H9 (cell line): ENCODE results near the gene C1QL1. TPM values are rescaled to one million over a fixed set of nuclear protein-coding genes. Genes with fewer than 3 reads are reported as not detected.

Experiments used
- DNase-seq: peaks from one replicate; pipeline ENCODE4 v3.0.0-alpha.2; 2017
- H2AFZ ChIP-seq: one replicate; pipeline ENCODE4 v1.6.1; 2013; ENCODE audit warnings: mild to moderate bottlenecking, low read length, control low read depth, moderate library complexity
- H2AK5ac ChIP-seq: 2 replicates; pipeline ENCODE4 v1.6.1; 2013; ENCODE audit warnings: low read length, control low read depth, mixed read lengths; ENCODE audit not compliant: insufficient read length
- H2BK120ac ChIP-seq: one replicate; pipeline ENCODE4 v1.6.1; 2013; ENCODE audit warnings: low read depth, mild to moderate bottlenecking, low read length, control low read depth, inconsistent platforms; ENCODE audit not compliant: poor library complexity, severe bottlenecking
- H2BK12ac ChIP-seq: 2 replicates; pipeline ENCODE4 v1.6.1; 2013; ENCODE audit warnings: low read length, control low read depth, mixed read lengths, low read depth; ENCODE audit not compliant: insufficient read length
- H2BK15ac ChIP-seq: 2 replicates; pipeline ENCODE4 v1.6.1; 2013; ENCODE audit warnings: low read depth, low read length, control low read depth
- H2BK20ac ChIP-seq: one replicate; pipeline ENCODE4 v1.6.1; 2013; ENCODE audit warnings: low read depth, mild to moderate bottlenecking, low read length, control low read depth, inconsistent platforms; ENCODE audit not compliant: poor library complexity, severe bottlenecking
- H2BK5ac ChIP-seq: 2 replicates; pipeline ENCODE4 v1.6.1; 2013; ENCODE audit warnings: low read length, control low read depth, mixed read lengths; ENCODE audit not compliant: insufficient read length
- H3K14ac ChIP-seq: 2 replicates; pipeline ENCODE4 v1.6.1; 2013; ENCODE audit warnings: low read length, control low read depth; ENCODE audit not compliant: insufficient read depth
- H3K18ac ChIP-seq: 2 replicates; pipeline ENCODE4 v1.6.1; 2013; ENCODE audit warnings: low read depth, mild to moderate bottlenecking, mixed read lengths, low read length, control low read depth; ENCODE audit not compliant: insufficient read length
- H3K23ac ChIP-seq: 2 replicates; pipeline ENCODE4 v1.6.1; 2013; ENCODE audit warnings: low read length, control low read depth, mixed read lengths, low read depth; ENCODE audit not compliant: insufficient read length
- H3K23me2 ChIP-seq: 2 replicates; pipeline ENCODE4 v1.6.1; 2013; ENCODE audit warnings: low read depth, mild to moderate bottlenecking, mixed read lengths, low read length, control low read depth; ENCODE audit not compliant: insufficient read length, poor library complexity, severe bottlenecking
- H3K27ac ChIP-seq: 2 replicates; pipeline ENCODE4 v1.5.1; 2013; ENCODE audit warnings: low read length, control low read depth, mixed read lengths, low read depth; ENCODE audit not compliant: insufficient read length
- H3K27me3 ChIP-seq: 2 replicates; pipeline ENCODE4 v1.6.1; 2013; ENCODE audit warnings: low read length, control low read depth, inconsistent platforms; ENCODE audit not compliant: insufficient read depth
- H3K4ac ChIP-seq: 2 replicates; pipeline ENCODE4 v1.6.1; 2013; ENCODE audit warnings: low read depth, mild to moderate bottlenecking, control low read depth, inconsistent platforms, low read length, moderate library complexity
- H3K4me1 ChIP-seq: 2 replicates; pipeline ENCODE4 v1.6.1; 2013; ENCODE audit warnings: low read length, control low read depth, inconsistent platforms; ENCODE audit not compliant: insufficient read depth
- H3K4me2 ChIP-seq: 2 replicates; pipeline ENCODE4 v1.6.1; 2013; ENCODE audit warnings: low read length, control low read depth, mixed read lengths; ENCODE audit not compliant: insufficient read length, insufficient read depth
- H3K56ac ChIP-seq: 2 replicates; pipeline ENCODE4 v1.6.1; 2013; ENCODE audit warnings: low read depth, mild to moderate bottlenecking, mixed read lengths, low read length, control low read depth; ENCODE audit not compliant: insufficient read length
- H3K79me1 ChIP-seq: 2 replicates; pipeline ENCODE4 v1.6.1; 2013; ENCODE audit warnings: low read depth, mild to moderate bottlenecking, moderate library complexity, low read length, control low read depth, inconsistent platforms; ENCODE audit not compliant: insufficient read depth, poor library complexity, severe bottlenecking
- H3K79me2 ChIP-seq: 2 replicates; pipeline ENCODE4 v1.6.1; 2013; ENCODE audit warnings: low read length, control low read depth, inconsistent platforms; ENCODE audit not compliant: insufficient read depth
- H3K9ac ChIP-seq: 2 replicates; pipeline ENCODE4 v1.6.1; 2013; ENCODE audit warnings: low read length, control low read depth, mixed read lengths; ENCODE audit not compliant: insufficient read length; ENCODE audit errors: extremely low read depth
- H3K9me3 ChIP-seq: one replicate; pipeline ENCODE4 v1.6.1; 2013; ENCODE audit warnings: low read depth, low read length, inconsistent platforms; ENCODE audit not compliant: control insufficient read depth
- H3T11ph ChIP-seq: one replicate; pipeline ENCODE4 v1.6.1; 2013; ENCODE audit warnings: mild to moderate bottlenecking, low read length, control low read depth, inconsistent platforms
- H4K20me1 ChIP-seq: one replicate; pipeline ENCODE4 v1.6.1; 2013; ENCODE audit not compliant: control insufficient read depth, insufficient read length, insufficient read depth
- H4K5ac ChIP-seq: 2 replicates; pipeline ENCODE4 v1.6.1; 2013; ENCODE audit warnings: low read depth, mild to moderate bottlenecking, mixed read lengths, low read length, control low read depth; ENCODE audit not compliant: insufficient read length
- H4K8ac ChIP-seq: replicated peaks from 2 replicates; pipeline ENCODE4 v1.6.1; 2013; ENCODE audit warnings: low read length, control low read depth, mixed read lengths, low read depth; ENCODE audit not compliant: insufficient read length
- H4K91ac ChIP-seq: 2 replicates; pipeline ENCODE4 v1.6.1; 2013; ENCODE audit warnings: low read depth, mild to moderate bottlenecking, moderate library complexity, mixed read lengths, low read length, control low read depth; ENCODE audit not compliant: insufficient read length
- H3K27ac Mint-ChIP-seq, 3 experiments: 2 replicates in 2 of 3; 3 replicates in 1 of 3; pipeline ENCODE4 v1.8.0; 2020 to 2021; ENCODE audit warnings: mixed read lengths in 3 of 3, mild to moderate bottlenecking in 1 of 3, moderate library complexity in 1 of 3
- H3K27me3 Mint-ChIP-seq: 2 replicates; pipeline ENCODE4 v1.8.0; 2021; ENCODE audit warnings: low read depth, mild to moderate bottlenecking, moderate library complexity, mixed read lengths
- H3K36me3 Mint-ChIP-seq, 3 experiments: 2 replicates in 2 of 3; 3 replicates in 1 of 3; pipeline ENCODE4 v1.8.0; 2020 to 2021; ENCODE audit warnings: low read depth in 3 of 3, mixed read lengths in 3 of 3; ENCODE audit not compliant: insufficient read depth in 1 of 3
- H3K4me1 Mint-ChIP-seq, 2 experiments: 2 replicates each; pipeline ENCODE4 v1.8.0; 2020; ENCODE audit warnings: mixed read lengths in 2 of 2
- H3K4me3 Mint-ChIP-seq, 2 experiments: 2 replicates in 1 of 2; 3 replicates in 1 of 2; pipeline ENCODE4 v1.8.0; 2020 to 2021; ENCODE audit warnings: mild to moderate bottlenecking in 2 of 2, mixed read lengths in 2 of 2, moderate library complexity in 1 of 2
- H3K9me3 Mint-ChIP-seq, 2 experiments: 2 replicates in 1 of 2; 3 replicates in 1 of 2; pipeline ENCODE4 v1.8.0; 2020; ENCODE audit warnings: mild to moderate bottlenecking in 2 of 2, mixed read lengths in 2 of 2, moderate library complexity in 1 of 2
- CTCF ChIP-seq: fragments of 200-600 bp; sonication (generic); conservative IDR thresholded peaks from 3 replicates; pipeline ENCODE4 v1.8.0; 2021; ENCODE audit warnings: antibody characterized with exemption, mild to moderate bottlenecking
- WGBS: extraction: QIAGEN DNeasy Blood & Tissue Kit; methylation state at CpG from one replicate; pipeline ENCODE4 v1.1.7; 2013; ENCODE audit warnings: missing lambda C conversion rate, low lambda C conversion rate, mixed read lengths; ENCODE audit not compliant: insufficient read length; ENCODE audit errors: extremely low coverage; 5-methylcytosine and 5-hydroxymethylcytosine counted together
- total RNA-seq: library from RNA; stranded (reverse); gene quantifications from 2 replicates; pipeline ENCODE4 v1.2.1, GENCODE V29; 2021

Gene C1QL1
- total RNA-seq, 1 experiment from 2014 or later = 6.0 TPM

GRCh38 chr17:44970136-44970741, 2.1 kb upstream of the C1QL1 start:
- H3K4me1 Mint-ChIP-seq = peaks cover 31 to 49% of the 10 kb centered on the region in 2 experiments
- Histone ChIP-seq H4K8ac (no peak overlapping the region), H3K79me1 (no peaks in the 10 kb centered on the region), H4K5ac (no peak overlapping the region), H4K20me1 (no peaks in the 10 kb centered on the region), H3K56ac (no peak overlapping the region), H3K18ac (no peak overlapping the region), H3K23me2 (peaks cover 32% of the 10 kb centered on the region), H3T11ph (no peak overlapping the region), H3K27ac (no peak overlapping the region), H3K4me2 (peak overlapping the region; percentile 68), H2BK20ac (no peak overlapping the region), H3K9me3 (no peaks in the 10 kb centered on the region), H4K91ac (no peak overlapping the region), H2BK12ac (no peak overlapping the region), H2AK5ac (no peak overlapping the region), H3K4ac (no peak overlapping the region), H2BK15ac (no peak overlapping the region), H2BK5ac (no peak overlapping the region), H3K27me3 (peaks cover 31% of the 10 kb centered on the region), H2BK120ac (no peak overlapping the region), H3K14ac (no peak overlapping the region), H3K23ac (no peak overlapping the region), H3K79me2 (no peaks in the 10 kb centered on the region), H2AFZ (no peak overlapping the region), H3K4me1 (no peaks in the 10 kb centered on the region; the same call in 1 of the 2 replicates), H3K9ac (no peak overlapping the region)
- H3K9me3 Mint-ChIP-seq = peaks cover 0 to 2% of the 10 kb centered on the region in 2 experiments; a peak in 1 of 5 replicates
- no peaks in the 10 kb centered on the region for H3K36me3 Mint-ChIP-seq
- H3K4me3 Mint-ChIP-seq = peak overlapping the region; percentile 76 to 94
- H3K27ac Mint-ChIP-seq = no peak overlapping the region
- H3K27me3 Mint-ChIP-seq = peaks cover 83% of the 10 kb centered on the region
- peak; percentile 72 for DNase-seq
- no peak for TF ChIP-seq CTCF
- WGBS = no CpG with 5 or more reads among the region's 55 CpGs
